Neural progenitor cell (in vitro differentiated cells): Measurements from ENCODE around the gene MSI2.

ENCODE experiments used
- EZH2phosphoT487 ChIP-seq: fragments of 200-600 bp; sonication (generic); IDR thresholded peaks from 2 replicates; pipeline ENCODE4 v1.6.1; 2017; ENCODE audit warnings: antibody characterized with exemption
- TF ChIP-seq, protein P1 (sequence below): fragments of 200-600 bp; sonication (generic); IDR thresholded peaks from 2 replicates; pipeline ENCODE4 v1.5.1; 2017; ENCODE audit warnings: antibody characterized with exemption, mild to moderate bottlenecking

DNA sequence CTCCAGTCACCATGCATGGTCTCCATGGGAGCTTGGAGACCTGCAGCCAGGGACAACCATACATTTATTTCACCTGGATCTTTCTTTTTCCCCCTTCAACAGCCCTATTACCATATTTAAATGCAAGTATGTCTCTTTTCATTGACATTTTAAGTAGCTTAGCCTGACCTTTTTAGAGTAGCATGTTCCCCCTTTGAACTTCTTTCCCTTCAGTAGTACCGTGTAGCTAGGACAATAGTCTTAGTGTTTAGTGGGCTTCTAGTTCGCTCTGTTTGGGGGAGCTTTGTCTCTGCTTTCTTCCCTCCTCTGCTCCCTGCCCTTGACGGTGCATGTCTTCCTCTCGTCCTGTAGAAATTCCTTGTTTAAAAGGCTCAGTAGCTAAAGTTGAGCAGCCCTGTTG lies 394.2 kb downstream of the MSI2 start:
- TF ChIP-seq, protein P1, sequence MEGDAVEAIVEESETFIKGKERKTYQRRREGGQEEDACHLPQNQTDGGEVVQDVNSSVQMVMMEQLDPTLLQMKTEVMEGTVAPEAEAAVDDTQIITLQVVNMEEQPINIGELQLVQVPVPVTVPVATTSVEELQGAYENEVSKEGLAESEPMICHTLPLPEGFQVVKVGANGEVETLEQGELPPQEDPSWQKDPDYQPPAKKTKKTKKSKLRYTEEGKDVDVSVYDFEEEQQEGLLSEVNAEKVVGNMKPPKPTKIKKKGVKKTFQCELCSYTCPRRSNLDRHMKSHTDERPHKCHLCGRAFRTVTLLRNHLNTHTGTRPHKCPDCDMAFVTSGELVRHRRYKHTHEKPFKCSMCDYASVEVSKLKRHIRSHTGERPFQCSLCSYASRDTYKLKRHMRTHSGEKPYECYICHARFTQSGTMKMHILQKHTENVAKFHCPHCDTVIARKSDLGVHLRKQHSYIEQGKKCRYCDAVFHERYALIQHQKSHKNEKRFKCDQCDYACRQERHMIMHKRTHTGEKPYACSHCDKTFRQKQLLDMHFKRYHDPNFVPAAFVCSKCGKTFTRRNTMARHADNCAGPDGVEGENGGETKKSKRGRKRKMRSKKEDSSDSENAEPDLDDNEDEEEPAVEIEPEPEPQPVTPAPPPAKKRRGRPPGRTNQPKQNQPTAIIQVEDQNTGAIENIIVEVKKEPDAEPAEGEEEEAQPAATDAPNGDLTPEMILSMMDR: no peak
- no peak for TF ChIP-seq EZH2phosphoT487
